Liver (tissue), 9 donors: ENCODE data around the gene ADGRD1. TPM values are rescaled to one million over a fixed set of nuclear protein-coding genes. Genes with fewer than 3 reads are reported as not detected.

Source experiments
- DNase-seq: peaks from one replicate; pipeline ENCODE4 v3.0.0-alpha.2; 2017; ENCODE audit warnings: low spot score
- H3K27ac ChIP-seq, 2 donors: one replicate each; pipeline ENCODE4 v1.7.0; 2013; ENCODE audit warnings: inconsistent platforms in 2 of 2, low read length in 2 of 2, control low read depth in 1 of 2, low read depth in 1 of 2, mild to moderate bottlenecking in 1 of 2
- H3K27me3 ChIP-seq, 4 donors: one replicate each; pipeline versions ENCODE4 v1.6.1 to v1.7.0; 2013; ENCODE audit warnings: low read length in 3 of 4, inconsistent platforms in 1 of 4, mild to moderate bottlenecking in 1 of 4, moderate library complexity in 1 of 4; ENCODE audit not compliant: control insufficient read depth in 4 of 4, insufficient read depth in 4 of 4
- H3K36me3 ChIP-seq, 4 donors: one replicate each; pipeline versions ENCODE4 v1.6.1 to v1.7.0; 2013; ENCODE audit warnings: low read length in 3 of 4, mild to moderate bottlenecking in 3 of 4, low read depth in 1 of 4, moderate library complexity in 1 of 4; ENCODE audit not compliant: control insufficient read depth in 4 of 4, insufficient read depth in 3 of 4
- H3K4me1 ChIP-seq, 4 donors: one replicate each; pipeline versions ENCODE4 v1.6.1 to v1.7.0; 2013; ENCODE audit warnings: low read length in 3 of 4, mild to moderate bottlenecking in 3 of 4, moderate library complexity in 1 of 4; ENCODE audit not compliant: control insufficient read depth in 4 of 4, insufficient read depth in 4 of 4
- H3K4me3 ChIP-seq, 3 donors: one replicate each; pipeline versions ENCODE4 v1.6.1 to v1.7.0; 2013; ENCODE audit warnings: low read length in 3 of 3, control low read depth in 1 of 3, low read depth in 1 of 3, mild to moderate bottlenecking in 1 of 3
- H3K9ac ChIP-seq, 2 donors: one replicate each; pipeline ENCODE4 v1.7.0; 2013; ENCODE audit warnings: low read length in 2 of 2, mild to moderate bottlenecking in 2 of 2, moderate library complexity in 2 of 2, control low read depth in 1 of 2, low read depth in 1 of 2
- H3K9me3 ChIP-seq, 4 donors: one replicate each; pipeline versions ENCODE4 v1.6.1 to v1.7.0; 2013; ENCODE audit warnings: low read length in 3 of 4; ENCODE audit not compliant: control insufficient read depth in 4 of 4
- EGR1 ChIP-seq, 2 donors: IDR thresholded peaks; 2 replicates each; pipeline ENCODE4 v1.6.1; 2016 to 2018; ENCODE audit warnings: antibody characterized with exemption in 2 of 2, low read depth in 2 of 2
- FOXA1 ChIP-seq: IDR thresholded peaks from 2 replicates; pipeline ENCODE4 v1.6.1; 2016; ENCODE audit warnings: antibody characterized with exemption
- FOXA2 ChIP-seq: IDR thresholded peaks from 2 replicates; pipeline ENCODE4 v1.6.1; 2016; ENCODE audit warnings: antibody characterized with exemption
- HNF4G ChIP-seq: IDR thresholded peaks from 2 replicates; pipeline ENCODE4 v1.6.1; 2016; ENCODE audit warnings: antibody characterized with exemption
- NR2F2 ChIP-seq: IDR thresholded peaks from 2 replicates; pipeline ENCODE4 v1.6.1; 2016; ENCODE audit warnings: antibody characterized with exemption
- RAD21 ChIP-seq, 2 donors: IDR thresholded peaks; 2 replicates each; pipeline ENCODE4 v1.6.1; 2016; ENCODE audit warnings: antibody characterized with exemption in 2 of 2, mild to moderate bottlenecking in 2 of 2
- TAF1 ChIP-seq: conservative IDR thresholded peaks from 2 replicates; pipeline ENCODE4 v1.6.1; 2016; ENCODE audit warnings: antibody characterized with exemption, mild to moderate bottlenecking
- WGBS: extraction: QIAGEN DNeasy Blood & Tissue Kit; methylation state at CpG from one replicate; pipeline ENCODE4 v1.1.7; 2013; 5-methylcytosine and 5-hydroxymethylcytosine counted together
- polyA plus RNA-seq, 2 donors: library from polyadenylated mRNA; stranded (reverse) in 1 of 2; unstranded in 1 of 2; fragments of 200-250 nt in 1 of 2; fragments of >200 nt in 1 of 2; fragmentation: Nextera tagmentation in 1 of 2; extraction: Ambion mirVana in 1 of 2; gene quantifications; one replicate each; pipeline versions ENCODE4 v1.2.1 to v1.2.3, GENCODE V29; 2013 to 2015
- total RNA-seq, 2 donors: library from RNA; depleted of rRNA; stranded (reverse); fragments of >200 nt; gene quantifications; one replicate each; pipeline ENCODE4 v1.2.3, GENCODE V29; 2014
- TF ChIP-seq, protein P1 (sequence below): IDR thresholded peaks from 2 replicates; pipeline ENCODE4 v1.6.1; 2016; ENCODE audit warnings: antibody characterized with exemption
- TF ChIP-seq, protein P2 (sequence below): IDR thresholded peaks from 2 replicates; pipeline ENCODE4 v1.6.1; 2016; ENCODE audit warnings: antibody characterized with exemption, mild to moderate bottlenecking
- TF ChIP-seq, protein P3 (sequence below): IDR thresholded peaks from 2 replicates; pipeline ENCODE4 v1.6.1; 2016; ENCODE audit warnings: antibody characterized with exemption
- TF ChIP-seq, protein P4 (sequence below): IDR thresholded peaks from 2 replicates; pipeline ENCODE4 v1.6.1; 2016; ENCODE audit warnings: antibody characterized with exemption
- TF ChIP-seq, protein P5 (sequence below): fragments of 150-350 bp; IDR thresholded peaks from 2 replicates; pipeline ENCODE4 v1.5.1; 2017; ENCODE audit warnings: improper control_type of control experiment, low read depth, low read length; ENCODE audit not compliant: missing input control
- donor health status: healthy.
- donor health status: healthy.
- donor health status: healthy.
- donor health status: healthy.
- donor health status: healthy.

The ADGRD1 gene
- total and polyA plus RNA-seq, 4 donors, result 2.7 to 7.1 (median 4.6) TPM

DNA sequence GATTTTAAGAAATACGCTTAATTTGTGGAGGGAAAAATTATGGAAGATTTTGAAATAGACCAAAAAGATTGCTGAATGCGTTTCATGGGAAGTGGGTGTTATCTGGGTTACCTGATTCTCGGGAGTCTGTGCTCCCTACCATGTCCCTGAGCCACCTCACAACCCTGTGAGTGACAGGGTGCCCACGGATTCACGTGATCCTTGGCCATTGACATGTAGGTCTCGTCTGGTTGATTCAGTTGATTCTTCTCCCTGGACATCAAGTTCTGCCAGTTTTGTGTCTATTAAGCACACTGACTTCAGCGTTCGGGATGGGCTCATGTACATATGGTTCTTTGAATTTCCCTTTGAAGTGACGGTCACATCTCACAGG is 101.4 kb downstream of the ADGRD1 start:
- no peaks in the 10 kb centered on the region for H3K27me3 ChIP-seq
- WGBS, result 86% methylated on average over 9 of the region's 9 CpGs

DNA sequence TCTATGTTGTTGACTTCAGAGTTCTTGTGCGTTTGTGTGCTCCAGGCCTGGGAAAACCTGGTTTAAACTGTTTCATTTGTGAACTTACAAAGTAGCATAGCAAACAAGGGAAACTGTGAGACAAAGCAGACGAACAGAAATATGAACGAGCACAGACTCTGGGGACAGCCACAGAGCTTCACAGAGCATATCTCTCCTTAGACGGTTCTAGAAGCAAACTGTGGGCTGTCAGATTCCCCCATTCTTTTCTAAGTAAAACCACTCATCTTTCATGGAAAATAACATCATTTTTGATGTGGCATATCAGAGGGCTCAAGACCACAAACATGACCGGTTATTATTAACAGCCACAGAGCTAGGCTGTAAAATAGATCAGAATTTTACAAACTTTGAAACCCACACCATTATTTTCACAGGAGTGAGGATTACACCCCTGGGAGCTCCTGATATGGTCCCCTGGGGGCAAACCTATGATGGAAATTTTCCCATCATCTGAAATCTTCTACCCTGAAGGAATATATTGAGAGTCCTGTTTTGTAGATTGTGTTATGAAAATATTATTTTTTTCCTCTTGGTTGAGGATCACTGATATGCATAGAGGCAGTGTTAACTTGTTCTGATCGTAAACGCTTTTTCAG is 102.0 kb downstream of the ADGRD1 start:
- H3K27me3 ChIP-seq, result no peaks in the 10 kb centered on the region
- DNase-seq, result no peak
- no peaks in the 10 kb centered on the region for H3K36me3 ChIP-seq
- no peak overlapping the region for H3K27ac ChIP-seq
- no peak for TF ChIP-seq TAF1
- TF ChIP-seq, protein P1, sequence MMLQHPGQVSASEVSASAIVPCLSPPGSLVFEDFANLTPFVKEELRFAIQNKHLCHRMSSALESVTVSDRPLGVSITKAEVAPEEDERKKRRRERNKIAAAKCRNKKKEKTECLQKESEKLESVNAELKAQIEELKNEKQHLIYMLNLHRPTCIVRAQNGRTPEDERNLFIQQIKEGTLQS, result no peak
- TF ChIP-seq EGR1 (IDR thresholded peaks at IDR 0.05; ENCODE audit: low read depth in 2 of 2), result no peak
- TF ChIP-seq FOXA2, result no peak
- TF ChIP-seq, protein P2, sequence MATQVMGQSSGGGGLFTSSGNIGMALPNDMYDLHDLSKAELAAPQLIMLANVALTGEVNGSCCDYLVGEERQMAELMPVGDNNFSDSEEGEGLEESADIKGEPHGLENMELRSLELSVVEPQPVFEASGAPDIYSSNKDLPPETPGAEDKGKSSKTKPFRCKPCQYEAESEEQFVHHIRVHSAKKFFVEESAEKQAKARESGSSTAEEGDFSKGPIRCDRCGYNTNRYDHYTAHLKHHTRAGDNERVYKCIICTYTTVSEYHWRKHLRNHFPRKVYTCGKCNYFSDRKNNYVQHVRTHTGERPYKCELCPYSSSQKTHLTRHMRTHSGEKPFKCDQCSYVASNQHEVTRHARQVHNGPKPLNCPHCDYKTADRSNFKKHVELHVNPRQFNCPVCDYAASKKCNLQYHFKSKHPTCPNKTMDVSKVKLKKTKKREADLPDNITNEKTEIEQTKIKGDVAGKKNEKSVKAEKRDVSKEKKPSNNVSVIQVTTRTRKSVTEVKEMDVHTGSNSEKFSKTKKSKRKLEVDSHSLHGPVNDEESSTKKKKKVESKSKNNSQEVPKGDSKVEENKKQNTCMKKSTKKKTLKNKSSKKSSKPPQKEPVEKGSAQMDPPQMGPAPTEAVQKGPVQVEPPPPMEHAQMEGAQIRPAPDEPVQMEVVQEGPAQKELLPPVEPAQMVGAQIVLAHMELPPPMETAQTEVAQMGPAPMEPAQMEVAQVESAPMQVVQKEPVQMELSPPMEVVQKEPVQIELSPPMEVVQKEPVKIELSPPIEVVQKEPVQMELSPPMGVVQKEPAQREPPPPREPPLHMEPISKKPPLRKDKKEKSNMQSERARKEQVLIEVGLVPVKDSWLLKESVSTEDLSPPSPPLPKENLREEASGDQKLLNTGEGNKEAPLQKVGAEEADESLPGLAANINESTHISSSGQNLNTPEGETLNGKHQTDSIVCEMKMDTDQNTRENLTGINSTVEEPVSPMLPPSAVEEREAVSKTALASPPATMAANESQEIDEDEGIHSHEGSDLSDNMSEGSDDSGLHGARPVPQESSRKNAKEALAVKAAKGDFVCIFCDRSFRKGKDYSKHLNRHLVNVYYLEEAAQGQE, result no peak
- no peak for TF ChIP-seq NR2F2
- 82% methylated on average over 7 of the region's 7 CpGs for WGBS
- no peak overlapping the region for H3K9ac ChIP-seq
- no peaks in the 10 kb centered on the region for H3K9me3 ChIP-seq
- H3K4me3 ChIP-seq, result no peak overlapping the region
- H3K4me1 ChIP-seq, result no peaks in the 10 kb centered on the region

More for the DNA sequence above, 101.4 kb downstream of the ADGRD1 start:
- Histone ChIP-seq H3K9me3 (no peaks in the 10 kb centered on the region), H3K27ac (no peak overlapping the region), H3K4me3 (no peak overlapping the region), H3K4me1 (no peaks in the 10 kb centered on the region), H3K9ac (no peak overlapping the region), H3K36me3 (no peaks in the 10 kb centered on the region)
- no peak for DNase-seq
- TF ChIP-seq, protein P3, sequence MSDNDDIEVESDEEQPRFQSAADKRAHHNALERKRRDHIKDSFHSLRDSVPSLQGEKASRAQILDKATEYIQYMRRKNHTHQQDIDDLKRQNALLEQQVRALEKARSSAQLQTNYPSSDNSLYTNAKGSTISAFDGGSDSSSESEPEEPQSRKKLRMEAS, result no peak
- TF ChIP-seq, protein P4, sequence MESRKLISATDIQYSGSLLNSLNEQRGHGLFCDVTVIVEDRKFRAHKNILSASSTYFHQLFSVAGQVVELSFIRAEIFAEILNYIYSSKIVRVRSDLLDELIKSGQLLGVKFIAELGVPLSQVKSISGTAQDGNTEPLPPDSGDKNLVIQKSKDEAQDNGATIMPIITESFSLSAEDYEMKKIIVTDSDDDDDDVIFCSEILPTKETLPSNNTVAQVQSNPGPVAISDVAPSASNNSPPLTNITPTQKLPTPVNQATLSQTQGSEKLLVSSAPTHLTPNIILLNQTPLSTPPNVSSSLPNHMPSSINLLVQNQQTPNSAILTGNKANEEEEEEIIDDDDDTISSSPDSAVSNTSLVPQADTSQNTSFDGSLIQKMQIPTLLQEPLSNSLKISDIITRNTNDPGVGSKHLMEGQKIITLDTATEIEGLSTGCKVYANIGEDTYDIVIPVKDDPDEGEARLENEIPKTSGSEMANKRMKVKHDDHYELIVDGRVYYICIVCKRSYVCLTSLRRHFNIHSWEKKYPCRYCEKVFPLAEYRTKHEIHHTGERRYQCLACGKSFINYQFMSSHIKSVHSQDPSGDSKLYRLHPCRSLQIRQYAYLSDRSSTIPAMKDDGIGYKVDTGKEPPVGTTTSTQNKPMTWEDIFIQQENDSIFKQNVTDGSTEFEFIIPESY, result no peak
- TF ChIP-seq HNF4G (no peak), RAD21 (IDR thresholded peaks at IDR 0.05) (no peak), FOXA1 (no peak)
- TF ChIP-seq, protein P5, sequence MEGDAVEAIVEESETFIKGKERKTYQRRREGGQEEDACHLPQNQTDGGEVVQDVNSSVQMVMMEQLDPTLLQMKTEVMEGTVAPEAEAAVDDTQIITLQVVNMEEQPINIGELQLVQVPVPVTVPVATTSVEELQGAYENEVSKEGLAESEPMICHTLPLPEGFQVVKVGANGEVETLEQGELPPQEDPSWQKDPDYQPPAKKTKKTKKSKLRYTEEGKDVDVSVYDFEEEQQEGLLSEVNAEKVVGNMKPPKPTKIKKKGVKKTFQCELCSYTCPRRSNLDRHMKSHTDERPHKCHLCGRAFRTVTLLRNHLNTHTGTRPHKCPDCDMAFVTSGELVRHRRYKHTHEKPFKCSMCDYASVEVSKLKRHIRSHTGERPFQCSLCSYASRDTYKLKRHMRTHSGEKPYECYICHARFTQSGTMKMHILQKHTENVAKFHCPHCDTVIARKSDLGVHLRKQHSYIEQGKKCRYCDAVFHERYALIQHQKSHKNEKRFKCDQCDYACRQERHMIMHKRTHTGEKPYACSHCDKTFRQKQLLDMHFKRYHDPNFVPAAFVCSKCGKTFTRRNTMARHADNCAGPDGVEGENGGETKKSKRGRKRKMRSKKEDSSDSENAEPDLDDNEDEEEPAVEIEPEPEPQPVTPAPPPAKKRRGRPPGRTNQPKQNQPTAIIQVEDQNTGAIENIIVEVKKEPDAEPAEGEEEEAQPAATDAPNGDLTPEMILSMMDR, result no peak
